Measurements from ENCODE around the gene ZBTB16.

DNA sequence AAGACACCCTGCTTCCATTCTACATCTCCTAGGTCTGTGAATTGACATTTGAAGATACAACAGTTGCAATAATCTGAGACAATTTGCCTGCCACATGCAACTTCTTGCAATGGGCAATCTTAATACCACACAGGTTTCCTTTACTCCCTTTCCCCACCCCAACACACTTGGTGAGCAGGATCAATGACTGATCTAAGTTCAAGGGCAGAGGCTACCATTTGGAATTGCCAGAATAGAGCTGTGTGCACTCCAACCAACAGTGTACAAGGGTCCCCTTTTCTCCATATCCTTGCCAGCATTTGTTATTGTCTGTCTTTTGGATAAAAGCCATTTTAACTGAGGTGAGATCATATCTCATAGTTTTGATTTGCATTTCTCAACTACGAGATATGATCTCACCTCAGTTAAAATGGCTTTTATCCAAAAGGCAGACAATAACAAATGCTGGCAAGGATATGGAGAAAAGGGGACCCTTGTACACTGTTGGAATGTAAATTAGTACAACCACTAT lies 233.7 kb downstream of the ZBTB16 start:
- TF ChIP-seq, protein P1, sequence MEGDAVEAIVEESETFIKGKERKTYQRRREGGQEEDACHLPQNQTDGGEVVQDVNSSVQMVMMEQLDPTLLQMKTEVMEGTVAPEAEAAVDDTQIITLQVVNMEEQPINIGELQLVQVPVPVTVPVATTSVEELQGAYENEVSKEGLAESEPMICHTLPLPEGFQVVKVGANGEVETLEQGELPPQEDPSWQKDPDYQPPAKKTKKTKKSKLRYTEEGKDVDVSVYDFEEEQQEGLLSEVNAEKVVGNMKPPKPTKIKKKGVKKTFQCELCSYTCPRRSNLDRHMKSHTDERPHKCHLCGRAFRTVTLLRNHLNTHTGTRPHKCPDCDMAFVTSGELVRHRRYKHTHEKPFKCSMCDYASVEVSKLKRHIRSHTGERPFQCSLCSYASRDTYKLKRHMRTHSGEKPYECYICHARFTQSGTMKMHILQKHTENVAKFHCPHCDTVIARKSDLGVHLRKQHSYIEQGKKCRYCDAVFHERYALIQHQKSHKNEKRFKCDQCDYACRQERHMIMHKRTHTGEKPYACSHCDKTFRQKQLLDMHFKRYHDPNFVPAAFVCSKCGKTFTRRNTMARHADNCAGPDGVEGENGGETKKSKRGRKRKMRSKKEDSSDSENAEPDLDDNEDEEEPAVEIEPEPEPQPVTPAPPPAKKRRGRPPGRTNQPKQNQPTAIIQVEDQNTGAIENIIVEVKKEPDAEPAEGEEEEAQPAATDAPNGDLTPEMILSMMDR (IDR thresholded peaks at IDR 0.05): no peak
- TF ChIP-seq POLR2AphosphoS5 (IDR thresholded peaks at IDR 0.05): no peak
- no peak for TF ChIP-seq POLR2A (IDR thresholded peaks at IDR 0.05)
